HepG2 (cell line): ENCODE data around the gene ZNF490. TPM values are rescaled to one million over a fixed set of nuclear protein-coding genes. Genes with fewer than 3 reads are reported as not detected.

ENCODE experiments used
- ATF3 ChIP-seq: sonication (generic); formaldehyde crosslinking; IDR thresholded peaks from 2 replicates; pipeline ENCODE4 v1.4.0; 2020; ENCODE audit warnings: missing genetic modification reagents
- ATF7 ChIP-seq, 2 experiments: fragments of 450-650 bp in 1 of 2; sonication (generic) in 1 of 2; formaldehyde crosslinking in 1 of 2; IDR thresholded peaks; 2 replicates each; pipeline versions ENCODE4 v1.4.0 to v1.6.1; 2016 to 2020; ENCODE audit warnings: antibody characterized with exemption in 1 of 2, mild to moderate bottlenecking in 1 of 2, missing genetic modification reagents in 1 of 2
- CCDC6 ChIP-seq: sonication (generic); formaldehyde crosslinking; IDR thresholded peaks from 2 replicates; pipeline ENCODE4 v1.8.1; 2022; ENCODE audit warnings: mild to moderate bottlenecking, missing genetic modification reagents, moderate library complexity
- CHD4 ChIP-seq: fragments of 200-600 bp; sonication (generic); IDR thresholded peaks from 2 replicates; pipeline ENCODE4 v1.7.0; 2017; ENCODE audit warnings: mild to moderate bottlenecking, low read length, borderline replicate concordance
- DBP ChIP-seq: sonication (generic); formaldehyde crosslinking; IDR thresholded peaks from 2 replicates; pipeline ENCODE4 v1.4.0; 2020; ENCODE audit warnings: missing genetic modification reagents; ENCODE audit errors: not compliant biosample characterization
- DNMT3B ChIP-seq: conservative IDR thresholded peaks from 2 replicates; pipeline ENCODE4 v1.6.1; 2016; ENCODE audit warnings: missing biosample characterization, control low read depth
- ELF1 ChIP-seq: sonication (generic); formaldehyde crosslinking; IDR thresholded peaks from 2 replicates; pipeline ENCODE4 v1.4.0; 2020; ENCODE audit warnings: missing genetic modification reagents
- FOXJ3 ChIP-seq: sonication (generic); formaldehyde crosslinking; IDR thresholded peaks from 2 replicates; pipeline ENCODE4 v1.4.0; 2020; ENCODE audit warnings: missing genetic modification reagents, mild to moderate bottlenecking, borderline replicate concordance
- IKZF4 ChIP-seq: sonication (generic); formaldehyde crosslinking; IDR thresholded peaks from 2 replicates; pipeline ENCODE4 v1.5.1; 2020; ENCODE audit warnings: borderline replicate concordance, mild to moderate bottlenecking, low read depth, missing genetic modification reagents; ENCODE audit errors: not compliant biosample characterization
- PCBP1 ChIP-seq: fragments of 200-400 bp; formaldehyde crosslinking; IDR thresholded peaks from 2 replicates; pipeline ENCODE4 v1.6.1; 2017; ENCODE audit warnings: mild to moderate bottlenecking, low read depth, low read length, borderline replicate concordance
- RELA ChIP-seq: sonication (generic); formaldehyde crosslinking; IDR thresholded peaks from 2 replicates; pipeline ENCODE4 v1.4.0; 2020; ENCODE audit warnings: missing genetic modification reagents
- THRA ChIP-seq: sonication (generic); formaldehyde crosslinking; IDR thresholded peaks from 2 replicates; pipeline ENCODE4 v1.4.0; 2020; ENCODE audit warnings: missing genetic modification reagents, borderline replicate concordance
- ZC3H13 ChIP-seq: sonication (generic); formaldehyde crosslinking; IDR thresholded peaks from 2 replicates; pipeline ENCODE4 v1.8.1; 2023; ENCODE audit warnings: mild to moderate bottlenecking, missing genetic modification reagents, moderate library complexity
- ZKSCAN8 ChIP-seq: IDR thresholded peaks from 2 replicates; pipeline ENCODE4 v1.6.1; 2016; ENCODE audit warnings: borderline replicate concordance, missing genetic modification reagents, missing compliant biosample characterization
- ZMYM4 ChIP-seq: sonication (generic); formaldehyde crosslinking; IDR thresholded peaks from 2 replicates; pipeline ENCODE4 v1.8.1; 2023; ENCODE audit warnings: mild to moderate bottlenecking, missing genetic modification reagents
- ZNF331 ChIP-seq: sonication (generic); formaldehyde crosslinking; IDR thresholded peaks from 2 replicates; pipeline ENCODE4 v1.4.0; 2020; ENCODE audit warnings: missing genetic modification reagents
- ZNF337 ChIP-seq: sonication (generic); formaldehyde crosslinking; IDR thresholded peaks from 2 replicates; pipeline ENCODE4 v1.5.1; 2020; ENCODE audit warnings: missing genetic modification reagents, low read depth, mild to moderate bottlenecking, borderline replicate concordance
- ZNF501 ChIP-seq: sonication (generic); formaldehyde crosslinking; IDR thresholded peaks from 2 replicates; pipeline ENCODE4 v1.5.1; 2020; ENCODE audit warnings: mild to moderate bottlenecking, moderate library complexity, missing genetic modification reagents
- ZNF577 ChIP-seq: sonication (generic); formaldehyde crosslinking; IDR thresholded peaks from 2 replicates; pipeline ENCODE4 v1.4.0; 2020; ENCODE audit warnings: mild to moderate bottlenecking, low read depth, missing genetic modification reagents, borderline replicate concordance
- ZNF788 ChIP-seq: sonication (generic); formaldehyde crosslinking; IDR thresholded peaks from 2 replicates; pipeline ENCODE4 v1.5.0; 2020; ENCODE audit warnings: mild to moderate bottlenecking, missing genetic modification reagents, borderline replicate concordance
- ZXDC ChIP-seq: sonication (generic); formaldehyde crosslinking; IDR thresholded peaks from 2 replicates; pipeline ENCODE4 v1.5.0; 2020; ENCODE audit warnings: mild to moderate bottlenecking, missing genetic modification reagents
- polyA plus RNA-seq, 8 experiments: library from polyadenylated mRNA; depleted of rRNA in 3 of 8; stranded (reverse) in 7 of 8; unstranded in 1 of 8; fragments of >200 nt; fragmentation: Illumina TruSeq in 4 of 8; extraction: Trizol in 4 of 8; gene quantifications; 2 replicates each; pipeline versions ENCODE4 v1.2.1 to v1.2.3, GENCODE V29; 2011 to 2016; ENCODE audit warnings: low read depth in 4 of 8, missing spikeins in 1 of 8, mixed read lengths in 1 of 8; ENCODE audit not compliant: insufficient read depth in 1 of 8
- total RNA-seq, 5 experiments: library from RNA; depleted of rRNA; stranded (reverse); fragments of >200 nt; fragmentation: Illumina TruSeq; extraction: Trizol; gene quantifications; 2 replicates each; pipeline ENCODE4 v1.2.3, GENCODE V29; 2016; ENCODE audit warnings: low read depth in 1 of 5

The ZNF490 gene
- total and polyA plus RNA-seq, 2 of the 13 experiments (the other 11 are each of a cell fraction or from before 2014, with no cell fraction given) = 1.3 to 2.9 TPM

GRCh38 chr19:12610540-12611360 lies at the start of gene ZNF490, which contains the start of gene ZNF791 (continued):
- no peak for TF ChIP-seq IKZF4
- TF ChIP-seq PCBP1 = no peak
- 0 out of 2 replicates have a peak, but pooled peaks have one; percentile 48 for TF ChIP-seq ZKSCAN8
- no peak for TF ChIP-seq DNMT3B (CRISPR knock-in tag)
- no peak for TF ChIP-seq CHD4
- TF ChIP-seq ATF7 (IDR thresholded peaks at IDR 0.05) = no peak
- TF ChIP-seq ATF7 (CRISPR knock-in tag; IDR thresholded peaks at IDR 0.05) = peak; percentile 60; the same call in 1 of the 2 replicates
- no peak for TF ChIP-seq CCDC6 (CRISPR knock-in tag)
- TF ChIP-seq ELF1 = peak; percentile 95
- peak; percentile 67 for TF ChIP-seq ZMYM4 (CRISPR knock-in tag)
- peak; percentile 64 for TF ChIP-seq ZNF788
- 0 out of 2 replicates have a peak, but pooled peaks have one; percentile 59 for TF ChIP-seq ZNF577 (CRISPR knock-in tag)
- TF ChIP-seq FOXJ3 (CRISPR knock-in tag) = no peak
- no peak for TF ChIP-seq ZC3H13 (CRISPR knock-in tag)
- no peak for TF ChIP-seq ZNF337 (CRISPR knock-in tag)
- TF ChIP-seq ZNF501 (CRISPR knock-in tag) = peak; percentile 95
- TF ChIP-seq ATF3 (CRISPR knock-in tag) = no peak
- TF ChIP-seq THRA = peak; percentile 76
- TF ChIP-seq ZXDC (CRISPR knock-in tag) = no peak
- TF ChIP-seq ZNF331 (CRISPR knock-in tag) = peak; percentile 55
- TF ChIP-seq RELA (CRISPR knock-in tag) = 0 out of 2 replicates have a peak, but pooled peaks have one; percentile 54
- no peak for TF ChIP-seq DBP
